HCEC 1CT (cell line): ENCODE measurements around the gene EHMT2.

ENCODE experiments used
- DNase-seq: peaks from one replicate; pipeline ENCODE4 v3.0.0-alpha.2; 2017

EHMT2 gene

GRCh38 chr6:31888276-31889258 is 8.9 kb downstream of the EHMT2 start:
- DNase-seq: no peak

GRCh38 chr6:31887173-31888007 is 10.1 kb downstream of the EHMT2 start:
- DNase-seq: no peak

GRCh38 chr6:31886541-31886991 is 10.9 kb downstream of the EHMT2 start:
- no peak for DNase-seq

- DNase-seq: no peak
Observed at GRCh38 chr6:31884528-31885035, 12.9 kb downstream of the EHMT2 start.

DNA sequence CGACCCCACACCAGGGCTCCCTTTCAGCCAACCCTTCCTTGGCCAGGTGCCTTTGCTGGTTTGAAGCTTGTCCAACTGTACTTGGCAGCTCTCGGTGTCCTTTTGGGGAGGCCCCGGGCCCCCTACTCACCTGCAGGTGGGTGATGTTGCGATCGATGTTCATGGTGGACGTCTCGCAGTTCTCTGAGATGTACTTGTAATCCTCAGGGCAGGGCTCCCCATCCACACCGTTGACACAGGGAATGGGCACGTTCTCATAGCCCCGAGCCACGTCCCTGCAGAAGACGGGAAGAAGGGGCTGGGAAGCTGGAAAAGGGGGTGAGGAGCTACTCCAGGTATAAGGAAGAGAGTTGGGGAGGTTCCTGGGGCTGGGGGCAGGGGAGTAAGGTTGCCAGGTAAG is 13.8 kb downstream of the EHMT2 start:
- no peak for DNase-seq

GRCh38 chr6:31882344-31882743 is 15.2 kb downstream of the EHMT2 start:
- DNase-seq: peak; percentile 64

- DNase-seq: no peak
Observed at GRCh38 chr6:31881136-31881859, 16.2 kb downstream of the EHMT2 start.

DNA sequence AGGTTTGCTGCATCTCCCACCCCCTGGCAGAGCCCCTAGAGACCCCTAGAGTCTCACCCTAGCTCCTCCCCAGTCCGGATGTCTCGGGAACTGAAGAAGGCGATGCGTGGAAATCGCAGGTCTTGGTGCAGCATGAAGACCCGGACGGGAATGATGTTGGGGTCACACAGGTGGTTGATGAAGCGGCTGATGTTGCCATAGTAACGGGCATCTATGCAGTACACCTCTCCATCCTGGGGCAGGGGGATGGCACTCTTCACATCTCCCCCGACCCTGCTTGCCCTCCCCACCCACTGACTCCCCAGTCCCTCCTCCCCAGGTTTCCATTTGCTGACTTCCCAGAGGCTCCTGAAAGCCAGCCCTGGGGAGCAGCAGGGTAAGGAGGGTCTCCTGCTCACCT is 16.9 kb downstream of the EHMT2 start:
- DNase-seq: no peak

DNA sequence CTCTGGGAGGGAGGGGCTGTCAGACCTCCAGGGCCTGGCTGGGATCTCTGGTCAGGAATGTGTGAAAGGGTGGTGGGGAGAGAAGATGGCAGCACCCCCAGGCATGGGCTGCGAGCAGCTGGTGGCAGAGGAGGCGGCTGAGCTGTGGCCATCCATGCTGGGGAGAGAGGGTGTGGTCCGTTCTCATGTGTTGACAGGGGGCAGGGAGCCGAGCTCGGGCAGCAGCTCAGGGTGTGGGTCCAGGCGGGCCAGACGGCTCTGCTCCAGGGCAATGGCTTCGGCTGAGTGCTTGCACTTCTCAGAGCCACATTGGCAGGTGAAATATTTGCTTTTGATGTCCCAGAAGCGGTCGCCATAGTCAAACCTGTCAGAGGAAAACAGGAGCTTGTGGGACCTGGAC is 17.6 kb downstream of the EHMT2 start:
- no peak for DNase-seq

GRCh38 chr6:31879143-31879542 is 18.4 kb downstream of the EHMT2 start:
- DNase-seq: no peak

GRCh38 chr6:31878726-31879125 is 18.8 kb downstream of the EHMT2 start, which contains the start of gene SLC44A4:
SLC44A4 (minus strand) TSS chr6:31878997; CDS start chr6:31878980, 17 bp downstream.
- no peak for DNase-seq

DNA sequence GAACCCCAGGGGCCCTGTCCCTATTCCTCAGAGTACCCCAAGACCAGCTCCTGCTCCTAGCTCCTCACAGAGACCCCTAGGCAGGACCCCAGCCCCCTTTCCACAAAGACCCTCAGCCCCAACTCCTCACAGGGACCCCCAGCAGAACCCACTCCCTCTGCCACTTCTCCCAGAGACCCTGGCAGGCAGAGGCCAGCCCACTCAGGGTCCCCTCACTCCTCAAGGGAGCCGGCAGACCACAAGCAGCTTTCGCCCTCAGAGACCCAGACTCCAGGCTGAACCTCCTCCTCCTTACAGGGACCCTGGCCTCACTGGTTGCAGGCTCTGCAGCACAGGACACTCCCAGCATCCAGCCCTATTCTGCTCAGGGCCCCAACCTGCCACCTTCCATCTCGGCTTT is 19.3 kb downstream of the EHMT2 start:
- DNase-seq: no peak

- no peak for DNase-seq
Observed at GRCh38 chr6:31877651-31878161, 19.8 kb downstream of the EHMT2 start.

GRCh38 chr6:31877125-31877650 is 20.3 kb downstream of the EHMT2 start:
- no peak for DNase-seq

DNA sequence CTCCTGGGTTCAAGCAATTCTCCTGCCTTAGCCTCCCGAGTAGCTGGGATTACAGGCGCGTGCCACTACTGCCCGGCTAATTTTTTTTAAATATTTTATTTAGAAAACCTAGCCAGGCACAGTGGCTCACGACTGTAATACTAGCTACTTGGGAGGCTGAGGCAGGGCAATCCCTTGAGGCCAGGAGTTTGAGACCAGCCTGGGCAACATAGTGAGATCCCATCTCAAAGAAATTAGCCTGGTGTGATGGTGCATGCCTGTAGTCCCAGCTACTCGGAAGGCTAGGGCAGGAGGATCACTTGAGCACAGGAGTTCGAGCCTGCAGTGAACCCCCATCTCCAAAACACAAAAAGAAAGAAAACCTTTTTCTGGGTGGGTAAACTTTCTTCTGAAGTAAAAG is 21.1 kb downstream of the EHMT2 start:
- no peak for DNase-seq

GRCh38 chr6:31875877-31876276 is 21.6 kb downstream of the EHMT2 start:
- DNase-seq: no peak

DNA sequence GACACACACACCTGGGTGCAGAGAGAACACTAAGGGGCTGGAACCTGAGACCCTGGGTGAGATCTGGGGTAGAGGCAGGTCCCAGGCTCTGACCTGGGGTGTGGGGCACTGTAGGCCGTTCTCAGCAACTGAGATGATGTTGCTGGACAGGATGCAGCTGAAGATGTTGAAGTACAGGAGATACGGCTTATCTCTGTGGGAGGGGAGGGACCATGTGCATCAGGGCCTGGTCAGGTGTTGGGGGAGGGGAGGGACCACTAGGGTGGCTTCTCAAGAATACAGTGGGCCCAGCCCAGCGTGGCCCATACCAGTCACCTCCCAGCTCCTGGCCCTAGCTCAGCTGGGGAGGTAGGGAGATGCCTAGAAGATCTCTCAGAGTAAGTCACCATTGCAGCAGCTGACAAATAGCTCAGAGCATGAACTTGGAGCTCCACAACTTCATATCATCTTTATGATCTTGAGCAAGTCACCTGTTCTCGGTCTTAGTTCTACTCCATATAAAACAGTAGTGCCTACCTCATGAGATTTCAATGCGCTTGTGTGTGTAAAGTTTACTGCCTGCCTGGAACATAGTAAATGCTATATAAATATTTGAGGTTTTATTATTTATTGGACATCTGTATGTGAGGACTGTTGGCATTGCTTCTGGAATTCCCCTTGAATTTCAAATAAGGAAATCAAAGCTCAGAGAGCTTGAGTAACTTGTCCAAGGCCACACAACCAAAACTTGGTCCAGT is 22.5 kb downstream of the EHMT2 start:
- no peak for DNase-seq

DNA sequence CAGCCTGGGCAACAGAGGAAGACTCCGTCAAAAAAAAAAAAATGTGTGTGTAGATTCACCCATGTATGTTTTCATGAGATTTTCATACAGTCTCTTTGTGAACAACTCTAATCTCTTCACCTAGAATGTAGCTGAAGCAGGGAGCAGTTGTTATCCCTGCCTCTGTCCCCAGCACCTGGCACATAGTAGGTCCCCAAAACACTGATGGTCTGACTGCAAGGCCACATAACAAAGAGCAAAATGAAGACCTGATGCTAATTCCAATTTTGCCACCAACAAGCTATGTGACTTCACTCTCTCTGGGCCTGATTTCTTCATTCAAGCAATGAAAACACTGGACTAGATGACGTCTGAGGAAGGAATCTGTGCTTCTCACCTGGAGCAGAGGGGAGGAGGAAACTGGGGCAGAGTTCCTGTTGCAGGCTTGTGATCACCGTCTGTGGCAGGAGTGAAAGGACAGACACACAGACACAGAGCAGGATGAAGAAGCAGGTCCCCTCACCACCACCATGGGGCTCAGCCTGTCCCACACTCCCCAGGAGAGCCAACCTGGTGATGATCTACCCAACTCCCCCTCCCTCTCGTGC is 23.3 kb downstream of the EHMT2 start:
- DNase-seq: no peak

- no peak for DNase-seq
Observed at GRCh38 chr6:31871046-31871659, 26.3 kb downstream of the EHMT2 start.

GRCh38 chr6:31870385-31870921 is 27.0 kb downstream of the EHMT2 start:
- no peak for DNase-seq
